Suprapubic skin (tissue), 4 donors: ENCODE data around the gene CLIP1. TPM values are rescaled to one million over a fixed set of nuclear protein-coding genes. Genes with fewer than 3 reads are reported as not detected.

Experiments
- DNase-seq, 2 donors: peaks; one replicate each; pipeline ENCODE4 v3.0.0-alpha.2; 2019; ENCODE audit warnings: low spot score in 2 of 2
- H3K27ac ChIP-seq: fragments of 200-600 bp; sonication (generic); one replicate; pipeline ENCODE4 v1.5.1; 2019
- H3K27me3 ChIP-seq: fragments of 200-600 bp; sonication (generic); one replicate; pipeline ENCODE4 v1.5.1; 2019
- H3K36me3 ChIP-seq: fragments of 200-600 bp; sonication (generic); one replicate; pipeline ENCODE4 v1.5.1; 2019
- H3K4me1 ChIP-seq: fragments of 200-600 bp; sonication (generic); one replicate; pipeline ENCODE4 v1.5.1; 2019
- H3K4me3 ChIP-seq: fragments of 200-600 bp; sonication (generic); one replicate; pipeline ENCODE4 v1.5.1; 2019; ENCODE audit warnings: mild to moderate bottlenecking
- H3K9me3 ChIP-seq: fragments of 200-600 bp; sonication (generic); one replicate; pipeline ENCODE4 v1.5.1; 2019
- EP300 ChIP-seq: sonication (generic); formaldehyde crosslinking; IDR thresholded peaks from one replicate; pipeline ENCODE4 v1.6.1; 2017; ENCODE audit warnings: antibody characterized with exemption
- POLR2A ChIP-seq, 2 donors: fragments of 450-650 bp; IDR thresholded peaks; one replicate each; pipeline ENCODE4 v1.6.1; 2017; ENCODE audit warnings: antibody characterized with exemption in 2 of 2, mild to moderate bottlenecking in 2 of 2, moderate library complexity in 2 of 2
- POLR2AphosphoS5 ChIP-seq, 3 donors: sonication (generic); formaldehyde crosslinking; IDR thresholded peaks; one replicate each; pipeline ENCODE4 v1.6.1; 2017; ENCODE audit warnings: antibody characterized with exemption in 3 of 3
- WGBS: methylation state at CpG from one replicate; pipeline ENCODE4 v1.1.5; 2018; 5-methylcytosine and 5-hydroxymethylcytosine counted together
- total RNA-seq, 4 donors: library from RNA; depleted of rRNA; stranded (reverse); fragments of >200 nt; gene quantifications; one replicate each; pipeline ENCODE4 v1.1.0, GENCODE V29; 2016
- TF ChIP-seq, protein P1 (sequence below), 2 donors: fragments of 200-600 bp in 1 of 2; fragments of 450-650 bp in 1 of 2; sonication (generic) in 1 of 2; IDR thresholded peaks; one replicate each; pipeline ENCODE4 v1.5.1; 2016 to 2019; ENCODE audit warnings: antibody characterized with exemption in 2 of 2, mild to moderate bottlenecking in 1 of 2, moderate library complexity in 1 of 2

The CLIP1 gene
- total RNA-seq, 4 donors from 2014 or later, result 107 to 170 (median 149) TPM

DNA sequence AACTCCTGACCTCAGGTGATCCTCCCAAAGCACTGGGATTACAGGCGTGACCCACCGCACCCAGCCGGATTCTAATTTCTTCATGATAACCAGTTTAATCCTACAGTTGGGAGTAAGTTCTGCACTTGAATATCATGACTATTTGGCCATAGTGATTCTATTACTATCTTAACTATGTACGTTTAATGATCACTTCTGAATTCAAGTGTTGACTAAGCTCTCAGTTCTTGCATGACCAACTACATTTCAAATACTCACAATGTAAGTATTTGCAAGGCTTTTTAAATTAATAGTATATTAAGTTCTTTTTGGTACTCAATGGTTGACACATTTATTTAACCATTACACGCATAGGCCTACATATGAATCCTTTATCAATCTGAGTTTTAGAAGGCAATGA lies 138.8 kb downstream of the CLIP1 start:
- no peak for DNase-seq
- H3K27me3 ChIP-seq, result no peaks in the 10 kb centered on the region
- H3K36me3 ChIP-seq, result peaks cover 62% of the 10 kb centered on the region
- TF ChIP-seq POLR2AphosphoS5 (IDR thresholded peaks at IDR 0.05), result no peak
- TF ChIP-seq, protein P1, sequence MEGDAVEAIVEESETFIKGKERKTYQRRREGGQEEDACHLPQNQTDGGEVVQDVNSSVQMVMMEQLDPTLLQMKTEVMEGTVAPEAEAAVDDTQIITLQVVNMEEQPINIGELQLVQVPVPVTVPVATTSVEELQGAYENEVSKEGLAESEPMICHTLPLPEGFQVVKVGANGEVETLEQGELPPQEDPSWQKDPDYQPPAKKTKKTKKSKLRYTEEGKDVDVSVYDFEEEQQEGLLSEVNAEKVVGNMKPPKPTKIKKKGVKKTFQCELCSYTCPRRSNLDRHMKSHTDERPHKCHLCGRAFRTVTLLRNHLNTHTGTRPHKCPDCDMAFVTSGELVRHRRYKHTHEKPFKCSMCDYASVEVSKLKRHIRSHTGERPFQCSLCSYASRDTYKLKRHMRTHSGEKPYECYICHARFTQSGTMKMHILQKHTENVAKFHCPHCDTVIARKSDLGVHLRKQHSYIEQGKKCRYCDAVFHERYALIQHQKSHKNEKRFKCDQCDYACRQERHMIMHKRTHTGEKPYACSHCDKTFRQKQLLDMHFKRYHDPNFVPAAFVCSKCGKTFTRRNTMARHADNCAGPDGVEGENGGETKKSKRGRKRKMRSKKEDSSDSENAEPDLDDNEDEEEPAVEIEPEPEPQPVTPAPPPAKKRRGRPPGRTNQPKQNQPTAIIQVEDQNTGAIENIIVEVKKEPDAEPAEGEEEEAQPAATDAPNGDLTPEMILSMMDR (IDR thresholded peaks at IDR 0.05), result no peak
- TF ChIP-seq POLR2A (IDR thresholded peaks at IDR 0.05), result no peak
- no peak for TF ChIP-seq EP300
- WGBS, result 95% methylated on average over 5 of the region's 5 CpGs
- no peaks in the 10 kb centered on the region for H3K9me3 ChIP-seq
- H3K27ac ChIP-seq, result no peak overlapping the region
- H3K4me3 ChIP-seq, result no peak overlapping the region
- H3K4me1 ChIP-seq, result no peaks in the 10 kb centered on the region

DNA sequence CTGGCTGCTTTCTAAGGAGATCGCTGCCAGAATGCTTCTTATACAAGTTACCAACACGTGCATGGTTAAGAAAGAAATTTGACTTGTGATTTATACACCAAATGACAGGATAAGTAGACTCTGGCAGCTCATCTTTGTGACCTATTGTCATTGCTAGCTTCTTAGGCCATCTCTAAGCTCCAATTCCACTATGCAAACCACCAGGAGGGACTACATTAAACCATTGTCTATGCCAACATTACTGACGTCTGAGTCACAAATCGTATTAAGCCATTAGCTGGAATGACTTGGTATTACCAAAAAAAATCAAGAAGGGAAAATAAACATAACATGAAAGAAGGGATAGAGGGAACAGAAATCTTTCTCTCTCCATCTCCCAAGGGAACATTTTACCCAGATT lies 140.4 kb downstream of the CLIP1 start:
- TF ChIP-seq, protein P1 (IDR thresholded peaks at IDR 0.05), result no peak
- TF ChIP-seq EP300 (no peak), POLR2AphosphoS5 (IDR thresholded peaks at IDR 0.05) (no peak), POLR2A (IDR thresholded peaks at IDR 0.05) (no peak)
- Histone ChIP-seq H3K27me3 (no peaks in the 10 kb centered on the region), H3K36me3 (peaks cover 64% of the 10 kb centered on the region), H3K27ac (no peak overlapping the region), H3K4me3 (no peak overlapping the region), H3K4me1 (no peaks in the 10 kb centered on the region), H3K9me3 (no peaks in the 10 kb centered on the region)
- WGBS, result 51% methylated on average over 4 of the region's 4 CpGs
- DNase-seq, result no peak

DNA sequence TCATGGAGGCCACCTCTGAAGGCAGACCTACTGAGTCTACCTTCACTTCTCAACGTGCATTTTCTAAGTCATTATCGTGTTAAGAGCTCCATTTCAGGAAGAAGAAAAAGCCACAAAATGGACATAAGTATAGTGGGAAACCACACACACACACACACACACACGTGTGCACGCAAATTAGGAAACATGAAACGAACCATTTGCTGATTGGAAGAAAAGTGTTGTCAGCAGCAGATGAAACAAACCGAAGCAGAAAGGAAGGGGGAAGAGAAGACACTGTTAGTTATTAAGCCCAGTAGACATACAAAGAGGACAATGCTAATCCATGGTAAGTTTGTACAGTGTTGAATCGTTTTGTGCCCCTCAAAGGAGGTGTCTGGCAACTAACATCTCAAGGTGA lies 146.2 kb downstream of the CLIP1 start:
- 83% methylated on average over 7 of the region's 7 CpGs for WGBS
- Histone ChIP-seq H3K9me3 (no peaks in the 10 kb centered on the region), H3K27ac (no peak overlapping the region), H3K36me3 (peaks cover 82% of the 10 kb centered on the region), H3K27me3 (no peaks in the 10 kb centered on the region), H3K4me3 (no peak overlapping the region), H3K4me1 (no peaks in the 10 kb centered on the region)
- TF ChIP-seq, protein P1 (IDR thresholded peaks at IDR 0.05), result no peak
- TF ChIP-seq EP300 (no peak), POLR2AphosphoS5 (IDR thresholded peaks at IDR 0.05) (no peak), POLR2A (IDR thresholded peaks at IDR 0.05) (no peak)
- DNase-seq, result no peak

DNA sequence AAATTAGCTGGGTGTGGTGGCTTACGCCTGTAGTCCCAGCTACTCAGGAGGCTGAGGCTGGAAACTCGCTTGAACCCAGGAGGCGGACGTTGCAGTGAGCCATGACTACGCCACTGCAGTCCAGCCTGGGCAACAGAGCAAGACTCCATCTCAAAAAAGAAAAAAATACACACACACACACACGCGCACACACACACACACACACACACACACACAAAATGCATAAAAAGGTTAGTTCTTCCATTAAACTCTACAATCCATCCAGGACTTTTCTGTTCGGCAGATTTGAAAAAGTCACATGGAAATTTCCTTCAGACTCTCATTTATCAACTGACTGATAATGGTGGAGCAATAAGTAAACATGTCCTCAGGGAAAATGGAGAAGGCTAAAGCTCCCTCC lies 147.0 kb downstream of the CLIP1 start:
- peaks cover 76% of the 10 kb centered on the region for H3K36me3 ChIP-seq
- no peak overlapping the region for H3K4me3 ChIP-seq
- no peak for TF ChIP-seq POLR2A (IDR thresholded peaks at IDR 0.05)
- no peak for TF ChIP-seq EP300
- TF ChIP-seq, protein P1 (IDR thresholded peaks at IDR 0.05), result no peak
- no peak for TF ChIP-seq POLR2AphosphoS5 (IDR thresholded peaks at IDR 0.05)
- DNase-seq, result no peak
- WGBS, result 83% methylated on average over 8 of the region's 8 CpGs
- no peaks in the 10 kb centered on the region for H3K9me3 ChIP-seq
- no peak overlapping the region for H3K27ac ChIP-seq
- H3K27me3 ChIP-seq, result no peaks in the 10 kb centered on the region
- no peaks in the 10 kb centered on the region for H3K4me1 ChIP-seq

DNA sequence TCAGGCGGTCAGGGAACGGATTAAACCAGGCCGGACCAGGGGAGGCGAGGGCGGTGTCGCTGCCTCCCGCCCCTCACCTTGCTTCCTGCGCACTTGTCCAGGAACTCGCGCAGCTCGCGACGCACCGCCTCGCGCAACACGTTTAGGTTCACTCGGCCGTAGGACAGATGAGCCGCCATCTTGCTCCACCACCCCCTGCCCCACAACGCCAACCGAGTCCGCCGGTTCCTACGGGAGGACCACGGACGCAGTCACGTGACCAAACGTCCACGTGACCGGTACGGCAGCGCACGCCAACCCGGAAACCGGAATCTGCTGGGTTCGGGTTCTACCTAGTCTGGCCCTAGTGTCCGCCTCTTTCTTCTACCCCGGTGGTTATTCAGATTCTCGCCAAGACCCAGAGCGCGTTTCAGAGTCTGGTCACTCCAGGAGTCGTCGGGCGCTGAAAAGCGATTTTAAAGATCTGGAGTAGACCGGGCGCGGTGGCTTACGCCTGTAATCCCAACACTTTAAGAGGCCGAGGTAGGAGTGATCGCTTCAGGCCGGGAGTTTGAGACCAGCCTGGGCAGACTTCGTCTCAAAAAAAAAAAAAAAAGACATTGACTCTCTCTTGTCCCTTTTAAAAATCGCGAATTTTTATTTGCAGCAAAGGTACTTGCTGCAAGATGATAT lies 156.1 kb downstream of the CLIP1 start, which contains the start of gene VPS33A:
Gene VPS33A (minus strand): TSS at position 265 of the 672 bp plus-strand sequence. CDS start 86 bp downstream, at position 179.
- H3K9me3 ChIP-seq, result no peaks in the 10 kb centered on the region
- peaks cover 17% of the 10 kb centered on the region for H3K4me1 ChIP-seq
- H3K4me3 ChIP-seq, result peak within 1 kb of the TSS; percentile 58
- peak within 1 kb of the TSS; percentile 78 for H3K27ac ChIP-seq
- DNase-seq, result peak; percentile 98
- peak in 1 of 2 donors; percentile 52 for TF ChIP-seq POLR2A (IDR thresholded peaks at IDR 0.05)
- peak; percentile 79 to 99 (median 97) for TF ChIP-seq POLR2AphosphoS5 (IDR thresholded peaks at IDR 0.05)
- TF ChIP-seq EP300, result no peak
- TF ChIP-seq, protein P1 (IDR thresholded peaks at IDR 0.05), result no peak
- H3K27me3 ChIP-seq, result no peaks in the 10 kb centered on the region
- H3K36me3 ChIP-seq, result peaks cover 24% of the 10 kb centered on the region
- WGBS, result 1% methylated on average over 18 of the region's 56 CpGs
